ENCODE results near the gene IWS1. TPM values are rescaled to one million over a fixed set of nuclear protein-coding genes. Genes with fewer than 3 reads are reported as not detected.

IWS1 gene
- polyA plus RNA-seq, 1 experiment = 55.0 TPM

DNA sequence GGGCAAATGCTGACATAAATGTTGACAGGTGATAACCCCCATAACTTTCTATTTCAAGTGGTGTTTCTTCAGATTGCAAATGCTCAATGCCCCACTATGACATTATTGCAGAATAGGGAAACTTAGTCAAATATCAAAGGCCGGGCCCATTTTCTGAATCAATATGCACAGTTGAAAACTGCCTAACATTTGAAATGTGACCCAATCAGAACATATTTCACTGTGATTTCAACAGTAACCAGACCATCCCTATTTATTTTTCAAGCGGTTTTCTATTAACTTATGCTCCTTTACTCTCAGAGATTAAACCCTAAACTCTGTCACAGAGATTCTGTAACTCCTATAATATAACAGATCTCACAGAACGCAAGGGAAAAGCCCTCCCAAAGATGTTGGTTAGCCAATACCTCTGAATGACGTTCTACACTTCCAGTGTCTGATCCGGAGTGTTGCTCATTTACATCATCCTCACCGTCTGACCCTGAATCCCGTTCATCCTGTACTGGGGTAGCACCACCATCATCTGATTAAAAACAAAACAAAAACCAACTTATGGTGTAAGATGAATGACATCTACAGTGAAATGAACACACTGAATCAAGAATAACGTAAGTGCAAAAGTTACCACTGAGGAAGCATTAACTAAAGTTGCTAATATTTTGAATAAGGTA, 2.9 kb downstream of the IWS1 start:
- TF ChIP-seq, protein P1, sequence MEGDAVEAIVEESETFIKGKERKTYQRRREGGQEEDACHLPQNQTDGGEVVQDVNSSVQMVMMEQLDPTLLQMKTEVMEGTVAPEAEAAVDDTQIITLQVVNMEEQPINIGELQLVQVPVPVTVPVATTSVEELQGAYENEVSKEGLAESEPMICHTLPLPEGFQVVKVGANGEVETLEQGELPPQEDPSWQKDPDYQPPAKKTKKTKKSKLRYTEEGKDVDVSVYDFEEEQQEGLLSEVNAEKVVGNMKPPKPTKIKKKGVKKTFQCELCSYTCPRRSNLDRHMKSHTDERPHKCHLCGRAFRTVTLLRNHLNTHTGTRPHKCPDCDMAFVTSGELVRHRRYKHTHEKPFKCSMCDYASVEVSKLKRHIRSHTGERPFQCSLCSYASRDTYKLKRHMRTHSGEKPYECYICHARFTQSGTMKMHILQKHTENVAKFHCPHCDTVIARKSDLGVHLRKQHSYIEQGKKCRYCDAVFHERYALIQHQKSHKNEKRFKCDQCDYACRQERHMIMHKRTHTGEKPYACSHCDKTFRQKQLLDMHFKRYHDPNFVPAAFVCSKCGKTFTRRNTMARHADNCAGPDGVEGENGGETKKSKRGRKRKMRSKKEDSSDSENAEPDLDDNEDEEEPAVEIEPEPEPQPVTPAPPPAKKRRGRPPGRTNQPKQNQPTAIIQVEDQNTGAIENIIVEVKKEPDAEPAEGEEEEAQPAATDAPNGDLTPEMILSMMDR (IDR thresholded peaks at IDR 0.05; ENCODE audit: low read depth, low read length) = no peak
- no peak overlapping the region for H3K4me3 ChIP-seq (ENCODE audit: low read depth, low read length)
- ChIA-PET POLR2A (no interaction called here), CTCF (interaction anchor here (0.6 kb wide), 1 partner anchor 11 kb away, joined by 3 read pairs; no protein-coding TSS in a partner anchor)
- peaks cover 3% of the 10 kb centered on the region; the same call in 1 of the 2 replicates for H3K9me3 ChIP-seq (ENCODE audit: control insufficient read depth, insufficient read depth, low read length)
- no peak for DNase-seq (ENCODE audit: low read depth, low spot score)
- H3K27ac ChIP-seq (ENCODE audit: low read depth, low read length) = no peak overlapping the region
- H3K27me3 ChIP-seq (ENCODE audit: control insufficient read depth, insufficient read depth, low read length) = no peaks in the 10 kb centered on the region

DNA sequence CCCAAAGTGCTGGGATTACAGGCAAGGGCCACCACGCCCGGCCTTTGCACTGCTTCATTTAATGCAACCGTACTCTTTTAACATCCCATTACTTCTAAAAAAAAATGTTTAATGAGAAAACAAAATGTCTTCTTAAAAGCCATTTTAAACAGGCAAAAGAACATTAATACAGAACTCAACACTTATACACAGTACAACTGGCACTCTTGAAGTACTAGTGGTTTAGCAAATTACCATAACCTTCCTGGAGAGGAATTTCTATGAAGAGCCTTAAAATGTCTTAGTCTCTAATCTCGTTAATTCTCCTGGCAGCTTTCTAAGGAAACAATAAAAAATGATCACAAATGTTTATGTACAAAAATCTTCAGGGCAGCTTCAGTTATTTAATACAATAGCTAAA, 5.9 kb downstream of the IWS1 start:
- H3K27me3 ChIP-seq (ENCODE audit: control insufficient read depth, insufficient read depth, low read length) = no peaks in the 10 kb centered on the region
- CTCF ChIA-PET = no interaction called here
- no peak for DNase-seq (ENCODE audit: low read depth, low spot score)
- H3K9me3 ChIP-seq (ENCODE audit: control insufficient read depth, insufficient read depth, low read length) = no peaks in the 10 kb centered on the region
- TF ChIP-seq, protein P1 (IDR thresholded peaks at IDR 0.05; ENCODE audit: low read depth, low read length) = no peak
- H3K4me3 ChIP-seq (ENCODE audit: low read depth, low read length) = no peak overlapping the region
- no peak overlapping the region for H3K27ac ChIP-seq (ENCODE audit: low read depth, low read length)
- POLR2A ChIA-PET = no interaction called here

DNA sequence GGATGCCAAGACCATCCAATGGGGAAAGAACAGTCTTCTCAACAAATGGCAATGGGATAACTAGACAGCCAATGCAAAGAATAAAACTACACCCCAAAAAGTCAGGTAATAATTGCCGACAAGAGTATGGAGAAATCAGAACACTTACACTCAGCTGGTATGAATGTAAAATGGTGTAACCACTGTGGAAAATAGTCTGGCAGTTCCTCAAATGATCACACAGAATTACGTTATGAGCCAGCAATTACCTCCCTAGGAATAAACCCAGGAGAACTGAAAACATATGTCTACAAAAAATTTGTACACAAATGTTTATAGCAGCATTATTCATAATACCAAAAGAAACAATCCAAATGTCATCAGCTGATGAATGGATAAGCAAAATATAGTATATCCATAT, 8.8 kb downstream of the IWS1 start:
- Histone ChIP-seq H3K4me3 (ENCODE audit: low read depth, low read length) (no peak overlapping the region), H3K27ac (ENCODE audit: low read depth, low read length) (no peak overlapping the region), H3K9me3 (ENCODE audit: control insufficient read depth, insufficient read depth, low read length) (no peaks in the 10 kb centered on the region; the same call in 1 of the 2 replicates), H3K27me3 (ENCODE audit: control insufficient read depth, insufficient read depth, low read length) (no peaks in the 10 kb centered on the region)
- DNase-seq (ENCODE audit: low read depth, low spot score) = no peak
- ChIA-PET POLR2A (no interaction called here), CTCF (interaction anchor here (1.1 kb wide), 1 partner anchor 9 kb away, joined by 3 read pairs; the partner anchor contains the start of gene IWS1)
- TF ChIP-seq, protein P1 (IDR thresholded peaks at IDR 0.05; ENCODE audit: low read depth, low read length) = no peak

DNA sequence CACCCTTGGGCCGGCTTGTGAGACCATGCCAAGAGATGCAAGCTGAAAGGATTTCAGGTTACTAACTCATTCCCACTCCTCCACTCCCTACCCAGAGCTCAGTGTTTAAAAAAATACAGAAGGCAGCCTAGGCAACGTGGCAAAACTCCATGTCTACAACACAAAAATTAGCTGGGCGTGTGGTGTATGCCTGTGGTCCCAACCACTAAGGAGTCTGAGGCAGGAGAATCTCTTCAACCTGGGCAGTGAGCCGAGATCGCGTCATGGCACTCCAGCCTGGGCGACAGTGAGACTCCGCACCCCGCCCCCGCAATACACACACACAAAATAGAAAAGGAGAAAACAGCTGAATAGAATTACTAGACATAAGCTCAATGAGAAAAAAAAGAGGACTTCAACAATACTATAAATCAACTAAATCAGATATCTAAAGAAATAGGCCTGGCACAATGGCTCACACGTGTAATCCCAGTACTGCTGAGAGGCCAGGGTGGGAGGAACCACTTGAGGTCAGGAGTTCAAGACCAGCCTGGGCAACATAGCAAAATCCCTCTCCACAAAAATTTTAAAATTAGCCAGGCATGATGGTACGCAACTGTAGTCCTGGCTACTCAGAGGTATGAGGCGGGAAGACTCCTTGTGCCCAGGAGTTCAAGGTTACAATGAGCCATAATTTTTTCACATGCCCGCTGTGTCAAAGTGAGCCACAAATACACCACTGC, 10.1 kb downstream of the IWS1 start:
- ChIA-PET CTCF (interaction anchor here (1.6 to 2.3 kb wide), 2 partner anchors 10 to 37 kb away, joined by 4 to 5 read pairs; partner anchors contain the start of gene IWS1), POLR2A (no interaction called here)
- no peak overlapping the region for H3K27ac ChIP-seq (ENCODE audit: low read depth, low read length)
- no peak for DNase-seq (ENCODE audit: low read depth, low spot score)
- H3K4me3 ChIP-seq (ENCODE audit: low read depth, low read length) = no peak overlapping the region
- H3K9me3 ChIP-seq (ENCODE audit: control insufficient read depth, insufficient read depth, low read length) = no peaks in the 10 kb centered on the region; the same call in 1 of the 2 replicates
- no peaks in the 10 kb centered on the region for H3K27me3 ChIP-seq (ENCODE audit: control insufficient read depth, insufficient read depth, low read length)
- TF ChIP-seq, protein P1 (IDR thresholded peaks at IDR 0.05; ENCODE audit: low read depth, low read length) = no peak

DNA sequence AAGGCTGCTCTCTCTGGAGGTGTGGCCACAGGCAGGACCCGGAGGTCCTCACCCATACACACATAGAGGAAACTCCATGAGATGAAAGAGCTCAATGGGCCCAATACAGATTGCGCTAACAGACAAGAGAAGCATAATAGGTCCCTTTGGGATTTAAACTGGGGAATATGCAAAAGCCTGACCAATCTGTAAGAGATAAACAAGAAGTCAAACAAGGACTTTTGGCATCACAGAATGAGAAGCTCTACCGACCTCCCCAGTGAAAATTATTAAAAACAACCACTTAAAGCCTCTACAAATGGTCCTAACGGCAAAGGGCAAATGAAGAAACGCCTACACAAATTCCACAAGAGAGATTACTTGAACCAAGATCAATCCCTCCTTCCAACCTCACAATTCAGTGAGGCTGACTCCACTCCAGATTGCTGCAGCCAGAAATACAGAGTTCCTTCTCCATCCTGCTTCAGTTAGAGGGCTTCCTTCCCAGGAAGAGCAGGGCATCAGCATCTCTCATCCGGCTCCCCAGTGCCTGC, 10.8 kb downstream of the IWS1 start:
- no peak for DNase-seq (ENCODE audit: low read depth, low spot score)
- H3K27me3 ChIP-seq (ENCODE audit: control insufficient read depth, insufficient read depth, low read length) = no peaks in the 10 kb centered on the region
- TF ChIP-seq, protein P1 (IDR thresholded peaks at IDR 0.05; ENCODE audit: low read depth, low read length) = no peak
- ChIA-PET POLR2A (no interaction called here), CTCF (interaction anchor here (1.6 to 2.3 kb wide), 2 partner anchors 11 to 36 kb away, joined by 4 to 5 read pairs; partner anchors contain the start of gene IWS1)
- no peak overlapping the region for H3K4me3 ChIP-seq (ENCODE audit: low read depth, low read length)
- H3K27ac ChIP-seq (ENCODE audit: low read depth, low read length) = no peak overlapping the region
- no peaks in the 10 kb centered on the region; the same call in 1 of the 2 replicates for H3K9me3 ChIP-seq (ENCODE audit: control insufficient read depth, insufficient read depth, low read length)
